ENCODE data around the gene SIGLEC7.

Gene SIGLEC7

GRCh38 chr19:51119101-51119500, 23.0 kb upstream of the SIGLEC7 start:
- DNase-seq, result no peak

GRCh38 chr19:51119611-51120010, 22.5 kb upstream of the SIGLEC7 start:
- no peak for DNase-seq

GRCh38 chr19:51120160-51120559, 21.9 kb upstream of the SIGLEC7 start:
- no peak for DNase-seq

GRCh38 chr19:51121257-51121656, 20.8 kb upstream of the SIGLEC7 start:
- no peak for DNase-seq

GRCh38 chr19:51122112-51122981, 19.8 kb upstream of the SIGLEC7 start:
- DNase-seq, result no peak

GRCh38 chr19:51123381-51123800, 18.7 kb upstream of the SIGLEC7 start:
- no peak for DNase-seq

- DNase-seq, result no peak
Observed at GRCh38 chr19:51123802-51124201, 18.3 kb upstream of the SIGLEC7 start.

GRCh38 chr19:51124216-51124615, 17.9 kb upstream of the SIGLEC7 start:
- DNase-seq, result no peak

GRCh38 chr19:51124729-51125128, 17.4 kb upstream of the SIGLEC7 start, which contains the start of gene SIGLEC9:
Gene SIGLEC9 (plus strand): TSS chr19:51124906. CDS start chr19:51124975, 69 bp downstream.
- DNase-seq, result no peak

GRCh38 chr19:51125421-51126075, 16.6 kb upstream of the SIGLEC7 start:
- no peak for DNase-seq

GRCh38 chr19:51127032-51127431, 15.1 kb upstream of the SIGLEC7 start:
- no peak for DNase-seq

- peak; percentile 84 for DNase-seq
Observed at GRCh38 chr19:51127755-51128154, 14.3 kb upstream of the SIGLEC7 start.

- no peak for DNase-seq
Observed at GRCh38 chr19:51128227-51128626, 13.9 kb upstream of the SIGLEC7 start.

GRCh38 chr19:51129716-51130115, 12.4 kb upstream of the SIGLEC7 start:
- no peak for DNase-seq

GRCh38 chr19:51131780-51132680, 10.1 kb upstream of the SIGLEC7 start:
- peak; percentile 63 for DNase-seq

- DNase-seq, result no peak
Observed at GRCh38 chr19:51135004-51135403, 7.1 kb upstream of the SIGLEC7 start.

- no peak for DNase-seq
Observed at GRCh38 chr19:51135986-51136762, 5.9 kb upstream of the SIGLEC7 start.

GRCh38 chr19:51136851-51137551, 5.1 kb upstream of the SIGLEC7 start:
- peak; percentile 76 for DNase-seq

- no peak for DNase-seq
Observed at GRCh38 chr19:51137792-51138425, 4.2 kb upstream of the SIGLEC7 start.

GRCh38 chr19:51138549-51138979, 3.5 kb upstream of the SIGLEC7 start:
- no peak for DNase-seq
